ENCODE measurements around the gene SREK1IP1.

Gene SREK1IP1

GRCh38 chr5:64768358-64769312, at the start of gene SREK1IP1, which contains the start of gene CWC27 (continued):
- peak; percentile 91 for TF ChIP-seq ZFP37 (tag by site-specific recombination; IDR thresholded peaks at IDR 0.05)
- TF ChIP-seq TCF7L2 (IDR thresholded peaks at IDR 0.05; ENCODE audit: borderline replicate concordance, low read depth, low read length) = peak; percentile 69
- peak; percentile 29; the same call in 1 of the 2 replicates for TF ChIP-seq ZNF146 (tag by site-specific recombination; IDR thresholded peaks at IDR 0.05)
- TF ChIP-seq ZBTB1 (tag by site-specific recombination; IDR thresholded peaks at IDR 0.05) = no peak
- no peak for TF ChIP-seq ZNF548 (tag by site-specific recombination; IDR thresholded peaks at IDR 0.05)
- TF ChIP-seq ZNF692 (tag by site-specific recombination; IDR thresholded peaks at IDR 0.05) = peak; percentile 89
- TF ChIP-seq ZSCAN30 (tag by site-specific recombination; IDR thresholded peaks at IDR 0.05) = peak; percentile 30
- TF ChIP-seq EGR2 (tag by site-specific recombination; IDR thresholded peaks at IDR 0.05; ENCODE audit: low read depth) = no peak
- peak; percentile 42 for TF ChIP-seq SP2 (tag by site-specific recombination; IDR thresholded peaks at IDR 0.05)
- TF ChIP-seq GLIS1 (tag by site-specific recombination; IDR thresholded peaks at IDR 0.05) = no peak
- TF ChIP-seq ZEB2 (tag by site-specific recombination; IDR thresholded peaks at IDR 0.05) = peak; percentile 55
- TF ChIP-seq ZNF488 (tag by site-specific recombination; IDR thresholded peaks at IDR 0.05) = no peak
- no peak for TF ChIP-seq BCL11A (tag by site-specific recombination; IDR thresholded peaks at IDR 0.05; ENCODE audit: low read depth)
- peak; percentile 92; the same call in 1 of the 2 replicates for TF ChIP-seq ZNF580 (tag by site-specific recombination; IDR thresholded peaks at IDR 0.05)
- no peak for TF ChIP-seq OVOL3 (tag by site-specific recombination; IDR thresholded peaks at IDR 0.05)
- 0 out of 2 replicates have a peak, but pooled peaks have one; percentile 23 for TF ChIP-seq INSM2 (tag by site-specific recombination; IDR thresholded peaks at IDR 0.05)
- TF ChIP-seq KLF17 (tag by site-specific recombination; IDR thresholded peaks at IDR 0.05) = peak; percentile 77
- TF ChIP-seq ZNF596 (tag by site-specific recombination; IDR thresholded peaks at IDR 0.05) = no peak
- peak; percentile 100 for TF ChIP-seq ZBTB11 (tag by site-specific recombination; conservative IDR thresholded peaks at IDR 0.05; ENCODE audit: low read depth)
- no peak for TF ChIP-seq ZBTB7A (tag by site-specific recombination; IDR thresholded peaks at IDR 0.05; ENCODE audit: low read depth)
- peak; percentile 92 for TF ChIP-seq TRIM28 (IDR thresholded peaks at IDR 0.05; ENCODE audit: borderline replicate concordance, low read length)
- peak; percentile 80; the same call in 1 of the 2 replicates for TF ChIP-seq ZNF24 (tag by site-specific recombination; IDR thresholded peaks at IDR 0.05)
- TF ChIP-seq ZFP69B (tag by site-specific recombination; IDR thresholded peaks at IDR 0.05) = peak; percentile 70
- TF ChIP-seq PRDM2 (tag by site-specific recombination; IDR thresholded peaks at IDR 0.05; ENCODE audit: borderline replicate concordance) = no peak
